K562 (cell line): Measurements from ENCODE around the gene GJB6. TPM values are rescaled to one million over a fixed set of nuclear protein-coding genes. Genes with fewer than 3 reads are reported as not detected.

ENCODE experiments used
- ATAC-seq: fragments of 200-7000 bp; cut with Tn5 transposase; 3 replicates; pipeline ENCODE4 v1.9.1; 2020; ENCODE audit warnings: moderate library complexity
- BruUV-seq: library from RNA; stranded (reverse); fragments of 400-500 nt; replicated peaks from 2 replicates; lab custom pipeline; 2021; lab: Mats Ljungman, UMichigan
- CTCF ChIA-PET: fragments of 300-600 bp; formaldehyde crosslinking; extraction: SDS; loops from one replicate; lab custom pipeline; 2021; ENCODE audit warnings: low intra/inter-chr PET ratio; lab: Yijun Ruan, JAX
- POLR2A ChIA-PET: fragments of 300-600, 350-650 bp; sonication (Branson Sonifier 250); formaldehyde crosslinking; extraction: SDS; loops from one replicate; lab custom pipeline; 2021; ENCODE audit warnings: antibody characterized with exemption, inconsistent platforms; lab: Yijun Ruan, JAX
- DNase-seq, 4 experiments: peaks; one replicate each; pipeline versions ENCODE4 v3.0.0 to v3.0.0-alpha.2; 2011 to 2018; ENCODE audit warnings: low spot score in 3 of 4, mixed read lengths in 3 of 4; ENCODE audit errors: extremely low read depth in 1 of 4
- FAIRE-seq: peaks from 2 replicates; lab custom pipeline; 2011; peaks lifted over from hg19 to GRCh38; lab: Jason Lieb, UNC
- H2AFZ ChIP-seq: 2 replicates; pipeline ENCODE4 v1.6.0; 2011; ENCODE audit warnings: low read depth, low read length, control low read depth, inconsistent platforms
- H3K27ac ChIP-seq: fragments of 200-600 bp; 3 replicates; pipeline ENCODE4 v1.8.0; 2011; ENCODE audit warnings: low read depth, mild to moderate bottlenecking, control low read depth, inconsistent platforms, low read length, moderate library complexity, mixed read lengths; ENCODE audit errors: extremely low read depth
- H3K27me3 ChIP-seq, 2 experiments: fragments of 300-600 bp in 1 of 2; 2 replicates in 1 of 2; 3 replicates in 1 of 2; pipeline versions ENCODE4 v1.6.0 to v1.8.0; 2011; ENCODE audit warnings: inconsistent platforms in 2 of 2, low read length in 2 of 2, mild to moderate bottlenecking in 1 of 2, mixed read lengths in 1 of 2, moderate library complexity in 1 of 2; ENCODE audit not compliant: control insufficient read depth in 2 of 2, insufficient read depth in 2 of 2
- H3K36me3 ChIP-seq: fragments of 300-600 bp; 3 replicates; pipeline ENCODE4 v1.8.0; 2011; ENCODE audit warnings: mild to moderate bottlenecking, low read length, inconsistent platforms; ENCODE audit not compliant: control insufficient read depth, insufficient read depth
- H3K4me1 ChIP-seq, 2 experiments: fragments of 200-600 bp in 1 of 2; replicated peaks in 1 of 2; 2 replicates in 1 of 2; 3 replicates in 1 of 2; pipeline versions ENCODE4 v1.5.1 to v1.8.0; 2011; ENCODE audit warnings: inconsistent platforms in 2 of 2, low read length in 2 of 2, mild to moderate bottlenecking in 1 of 2, mixed read lengths in 1 of 2, moderate library complexity in 1 of 2; ENCODE audit not compliant: control insufficient read depth in 2 of 2, insufficient read depth in 2 of 2
- H3K4me2 ChIP-seq: 2 replicates; pipeline ENCODE4 v1.6.1; 2011; ENCODE audit warnings: low read length, control low read depth, inconsistent platforms, mixed read lengths; ENCODE audit not compliant: insufficient read depth
- H3K4me3 ChIP-seq: fragments of 200-600 bp; sonication (generic), shearing (Covaris generic); 2 replicates; pipeline ENCODE4 v1.5.1; 2016; ENCODE audit warnings: control low read depth, inconsistent platforms
- H3K79me2 ChIP-seq: fragments of 200-600 bp; 3 replicates; pipeline ENCODE4 v1.8.0; 2011; ENCODE audit warnings: low read length, inconsistent platforms; ENCODE audit not compliant: control insufficient read depth, insufficient read depth
- H3K9ac ChIP-seq, 2 experiments: 2 replicates each; pipeline versions ENCODE4 v1.6.0 to v1.6.1; 2011; ENCODE audit warnings: low read depth in 2 of 2, low read length in 2 of 2, control low read depth in 1 of 2, inconsistent platforms in 1 of 2, mild to moderate bottlenecking in 1 of 2, mixed read lengths in 1 of 2; ENCODE audit not compliant: insufficient read depth in 1 of 2
- H3K9me1 ChIP-seq: one replicate; pipeline ENCODE4 v1.6.0; 2011; ENCODE audit warnings: inconsistent platforms, mild to moderate bottlenecking, low read length, moderate library complexity; ENCODE audit not compliant: control insufficient read depth, insufficient read depth
- H3K9me3 ChIP-seq: replicated peaks from 2 replicates; pipeline ENCODE4 v1.5.1; 2011; ENCODE audit warnings: low read depth, low read length, inconsistent platforms; ENCODE audit not compliant: control insufficient read depth, insufficient read depth
- H4K20me1 ChIP-seq: replicated peaks from 2 replicates; pipeline ENCODE4 v1.6.1; 2011; ENCODE audit warnings: low read length, inconsistent platforms, mixed read lengths; ENCODE audit not compliant: control insufficient read depth, insufficient read depth
- FOXM1 ChIP-seq, 2 experiments: fragments of 450-650 bp in 1 of 2; sonication (generic) in 1 of 2; formaldehyde crosslinking in 1 of 2; IDR thresholded peaks; 2 replicates each; pipeline versions ENCODE4 v1.6.1 to v1.9.0; 2017 to 2022; ENCODE audit warnings: low read depth in 2 of 2, mild to moderate bottlenecking in 2 of 2, missing genetic modification reagents in 1 of 2, moderate library complexity in 1 of 2
- GTF2A2 ChIP-seq: IDR thresholded peaks from 2 replicates; pipeline ENCODE4 v1.6.1; 2016; ENCODE audit warnings: mild to moderate bottlenecking, missing genetic modification characterization, missing compliant biosample characterization
- HDAC2 ChIP-seq: fragments of 450-650 bp; IDR thresholded peaks from 2 replicates; pipeline ENCODE4 v1.6.1; 2016; ENCODE audit warnings: mild to moderate bottlenecking
- SMC3 ChIP-seq: conservative IDR thresholded peaks from 2 replicates; pipeline ENCODE4 v1.6.1; 2011; ENCODE audit warnings: low read depth, low read length, improper control_type of control experiment; ENCODE audit not compliant: insufficient read depth
- ZNF551 ChIP-seq: fragments of 250-450 bp; sonication (Bioruptor Pico); IDR thresholded peaks from 2 replicates; pipeline ENCODE4 v1.5.0; 2021; ENCODE audit warnings: mild to moderate bottlenecking, moderate library complexity
- WGBS: fragments of 100-300 bp; shearing (Covaris generic); methylation state at CpG from one replicate; pipeline ENCODE4 v1.1.6; 2016; ENCODE audit warnings: low coverage, mixed read lengths; ENCODE audit not compliant: insufficient coverage; ENCODE audit errors: missing lambda C conversion rate; 5-methylcytosine and 5-hydroxymethylcytosine counted together
- in situ Hi-C: fragments of 300-500 bp; cut with MboI; formaldehyde crosslinking; loops from 4 replicates; pipeline ENCODE4 v1.15.0; 2018; ENCODE audit warnings: inconsistent platforms, mixed read lengths
- intact Hi-C: fragments of 100-400 bp; cut with micrococcal nuclease; formaldehyde crosslinking; loops from 2 replicates; pipeline ENCODE4 v1.14.2; 2022
- polyA plus RNA-seq, 8 experiments: library from polyadenylated mRNA; depleted of rRNA in 4 of 8; stranded (reverse) in 5 of 8; unstranded in 3 of 8; fragments of >200 nt; fragmentation: Nextera tagmentation in 2 of 8; fragmentation: Illumina TruSeq in 1 of 8; extraction: Ambion mirVana in 2 of 8; extraction: Trizol in 1 of 8; gene quantifications; 2 replicates each; pipeline versions ENCODE4 v1.2.1 to v1.2.3, GENCODE V29; 2011 to 2014; ENCODE audit warnings: inconsistent platforms in 1 of 8, missing spikeins in 1 of 8
- total RNA-seq, 7 experiments: library from RNA; depleted of rRNA in 6 of 7; stranded (reverse); fragments of >200 nt in 6 of 7; fragmentation: Illumina TruSeq in 2 of 7; extraction: Trizol in 2 of 7; gene quantifications; 2 replicates each; pipeline versions ENCODE4 v1.2.1 to v1.2.3, GENCODE V29; 2011 to 2021; ENCODE audit warnings: low replicate concordance in 1 of 7
- TF ChIP-seq, protein P1 (sequence below), 2 experiments: IDR thresholded peaks; 2 replicates each; pipeline ENCODE4 v1.6.1; 2011; ENCODE audit warnings: borderline replicate concordance in 1 of 2, control low read depth in 1 of 2, low read depth in 1 of 2, low read length in 1 of 2, mild to moderate bottlenecking in 1 of 2, mixed read lengths in 1 of 2, moderate library complexity in 1 of 2; ENCODE audit not compliant: insufficient read depth in 1 of 2, insufficient read length in 1 of 2, poor library complexity in 1 of 2, severe bottlenecking in 1 of 2; ENCODE audit errors: extremely low read depth in 1 of 2
- TF ChIP-seq, protein P2 (sequence below): fragments of 250-450 bp; sonication (Bioruptor Pico); IDR thresholded peaks from 2 replicates; pipeline ENCODE4 v1.9.0; 2021; ENCODE audit warnings: mild to moderate bottlenecking, inconsistent platforms

GJB6 gene
- total and polyA plus RNA-seq, 9 of the 15 experiments (the other 6 are each of a cell fraction or from before 2014, with no cell fraction given), result not detected

- TF ChIP-seq SMC3 (no peak), GTF2A2 (tag) (no peak), HDAC2 (no peak), ZNF551 (CRISPR knock-in tag) (no peak), FOXM1 (IDR thresholded peaks at IDR 0.05; ENCODE audit: low read depth) (no peak), FOXM1 (CRISPR knock-in tag; IDR thresholded peaks at IDR 0.05; ENCODE audit: low read depth) (no peak)
- TF ChIP-seq, protein P1, sequence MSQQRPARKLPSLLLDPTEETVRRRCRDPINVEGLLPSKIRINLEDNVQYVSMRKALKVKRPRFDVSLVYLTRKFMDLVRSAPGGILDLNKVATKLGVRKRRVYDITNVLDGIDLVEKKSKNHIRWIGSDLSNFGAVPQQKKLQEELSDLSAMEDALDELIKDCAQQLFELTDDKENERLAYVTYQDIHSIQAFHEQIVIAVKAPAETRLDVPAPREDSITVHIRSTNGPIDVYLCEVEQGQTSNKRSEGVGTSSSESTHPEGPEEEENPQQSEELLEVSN (IDR thresholded peaks at IDR 0.05; ENCODE audit: borderline replicate concordance in 1 of 2, extremely low read depth in 1 of 2, insufficient read depth in 1 of 2, insufficient read length in 1 of 2, low read depth in 1 of 2, low read length in 1 of 2, poor library complexity in 1 of 2, severe bottlenecking in 1 of 2), result no peak
- TF ChIP-seq, protein P2, sequence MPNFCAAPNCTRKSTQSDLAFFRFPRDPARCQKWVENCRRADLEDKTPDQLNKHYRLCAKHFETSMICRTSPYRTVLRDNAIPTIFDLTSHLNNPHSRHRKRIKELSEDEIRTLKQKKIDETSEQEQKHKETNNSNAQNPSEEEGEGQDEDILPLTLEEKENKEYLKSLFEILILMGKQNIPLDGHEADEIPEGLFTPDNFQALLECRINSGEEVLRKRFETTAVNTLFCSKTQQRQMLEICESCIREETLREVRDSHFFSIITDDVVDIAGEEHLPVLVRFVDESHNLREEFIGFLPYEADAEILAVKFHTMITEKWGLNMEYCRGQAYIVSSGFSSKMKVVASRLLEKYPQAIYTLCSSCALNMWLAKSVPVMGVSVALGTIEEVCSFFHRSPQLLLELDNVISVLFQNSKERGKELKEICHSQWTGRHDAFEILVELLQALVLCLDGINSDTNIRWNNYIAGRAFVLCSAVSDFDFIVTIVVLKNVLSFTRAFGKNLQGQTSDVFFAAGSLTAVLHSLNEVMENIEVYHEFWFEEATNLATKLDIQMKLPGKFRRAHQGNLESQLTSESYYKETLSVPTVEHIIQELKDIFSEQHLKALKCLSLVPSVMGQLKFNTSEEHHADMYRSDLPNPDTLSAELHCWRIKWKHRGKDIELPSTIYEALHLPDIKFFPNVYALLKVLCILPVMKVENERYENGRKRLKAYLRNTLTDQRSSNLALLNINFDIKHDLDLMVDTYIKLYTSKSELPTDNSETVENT (CRISPR knock-in tag), result no peak
- TF ChIP-seq, all 486 proteins: peak for 0
- Histone ChIP-seq H4K20me1 (no peaks in the 10 kb centered on the region), H3K79me2 (no peaks in the 10 kb centered on the region), H2AFZ (no peak overlapping the region), H3K9ac (no peak overlapping the region), H3K4me2 (no peak overlapping the region), H3K27me3 (peaks cover 0 to 24% of the 10 kb centered on the region in 2 experiments; a peak in 3 of 5 replicates), H3K36me3 (no peaks in the 10 kb centered on the region), H3K9me3 (no peaks in the 10 kb centered on the region), H3K27ac (no peak overlapping the region), H3K9me1 (no peaks in the 10 kb centered on the region), H3K4me3 (no peak overlapping the region), H3K4me1 (no peaks in the 10 kb centered on the region)
- intact Hi-C loops, result no loop called here
- no TSS peak for BruUV-seq
- ChIA-PET POLR2A (no interaction called here), CTCF (no interaction called here)
- 0% methylated on average over 5 of the region's 5 CpGs for WGBS
- DNase-seq (no peak), ATAC-seq (no peak), FAIRE-seq (no peak)
- in situ Hi-C loops, result no loop called here
These were observed 9.6 kb downstream of the GJB6 start for GRCh38 chr13:20222553-20222952.
